Trophoblast cell (in vitro differentiated cells and primary cell): ENCODE measurements around the gene U2AF1L4.

Experiments
- DNase-seq, 2 donors: peaks; one replicate each; pipeline ENCODE4 v3.0.0-alpha.2; 2016
- H2AFZ ChIP-seq: 2 replicates; pipeline ENCODE4 v1.6.1; 2013; ENCODE audit warnings: low read length, moderate library complexity, mild to moderate bottlenecking; ENCODE audit not compliant: insufficient read depth, poor library complexity
- H2AK5ac ChIP-seq: 2 replicates; pipeline ENCODE4 v1.6.1; 2013; ENCODE audit warnings: mild to moderate bottlenecking, low read length
- H2BK120ac ChIP-seq: 2 replicates; pipeline ENCODE4 v1.6.1; 2013; ENCODE audit warnings: low read length, mild to moderate bottlenecking, moderate library complexity; ENCODE audit not compliant: insufficient read depth, poor library complexity
- H2BK12ac ChIP-seq: 2 replicates; pipeline ENCODE4 v1.6.1; 2013; ENCODE audit warnings: mild to moderate bottlenecking, low read length, moderate library complexity
- H2BK5ac ChIP-seq: 2 replicates; pipeline ENCODE4 v1.6.1; 2013; ENCODE audit warnings: low read length, low read depth, moderate library complexity, mild to moderate bottlenecking; ENCODE audit not compliant: poor library complexity
- H3K14ac ChIP-seq: 2 replicates; pipeline ENCODE4 v1.6.1; 2013; ENCODE audit warnings: mild to moderate bottlenecking, low read length
- H3K18ac ChIP-seq: 2 replicates; pipeline ENCODE4 v1.6.1; 2013; ENCODE audit warnings: mild to moderate bottlenecking, low read length
- H3K23ac ChIP-seq: 2 replicates; pipeline ENCODE4 v1.6.1; 2013; ENCODE audit warnings: low read length
- H3K27ac ChIP-seq: 2 replicates; pipeline ENCODE4 v1.5.1; 2013; ENCODE audit warnings: low read depth, mild to moderate bottlenecking, inconsistent platforms, low read length, moderate library complexity
- H3K27me3 ChIP-seq: 2 replicates; pipeline ENCODE4 v1.6.1; 2013; ENCODE audit warnings: inconsistent platforms, mild to moderate bottlenecking, low read length, moderate library complexity; ENCODE audit not compliant: insufficient read depth
- H3K36me3 ChIP-seq, 2 experiments: 1 replicate in 1 of 2; 2 replicates in 1 of 2; pipeline ENCODE4 v1.6.1; 2013; ENCODE audit warnings: low read length in 2 of 2, mild to moderate bottlenecking in 2 of 2, moderate library complexity in 1 of 2; ENCODE audit not compliant: insufficient read depth in 2 of 2, control insufficient read depth in 1 of 2
- H3K4ac ChIP-seq: 2 replicates; pipeline ENCODE4 v1.6.1; 2013; ENCODE audit warnings: low read depth, mild to moderate bottlenecking, low read length, moderate library complexity
- H3K4me1 ChIP-seq, 2 experiments: 1 replicate in 1 of 2; 2 replicates in 1 of 2; pipeline ENCODE4 v1.6.1; 2013; ENCODE audit warnings: low read length in 2 of 2, mild to moderate bottlenecking in 2 of 2, moderate library complexity in 1 of 2; ENCODE audit not compliant: insufficient read depth in 2 of 2, control insufficient read depth in 1 of 2
- H3K4me2 ChIP-seq: 2 replicates; pipeline ENCODE4 v1.6.1; 2013; ENCODE audit warnings: inconsistent platforms, mild to moderate bottlenecking, low read length, moderate library complexity
- H3K4me3 ChIP-seq: 2 replicates; pipeline ENCODE4 v1.5.1; 2013; ENCODE audit warnings: mild to moderate bottlenecking, low read depth, low read length, inconsistent platforms
- H3K79me1 ChIP-seq: one replicate; pipeline ENCODE4 v1.6.1; 2013; ENCODE audit warnings: low read length
- H3K79me2 ChIP-seq: 2 replicates; pipeline ENCODE4 v1.6.1; 2013; ENCODE audit warnings: low read length, mild to moderate bottlenecking; ENCODE audit not compliant: control insufficient read depth, insufficient read depth, poor library complexity
- H3K9ac ChIP-seq: 2 replicates; pipeline ENCODE4 v1.6.1; 2013; ENCODE audit warnings: mild to moderate bottlenecking, low read length
- H3K9me3 ChIP-seq: 2 replicates; pipeline ENCODE4 v1.6.1; 2013; ENCODE audit warnings: low read depth, mild to moderate bottlenecking, control low read depth, inconsistent platforms, low read length; ENCODE audit not compliant: insufficient read depth
- H4K12ac ChIP-seq: 2 replicates; pipeline ENCODE4 v1.6.1; 2013; ENCODE audit warnings: low read depth, mild to moderate bottlenecking, low read length, moderate library complexity
- H4K8ac ChIP-seq: 2 replicates; pipeline ENCODE4 v1.6.1; 2013; ENCODE audit warnings: low read depth, mild to moderate bottlenecking, low read length, moderate library complexity
- H4K91ac ChIP-seq: one replicate; pipeline ENCODE4 v1.6.1; 2013; ENCODE audit warnings: low read depth, mild to moderate bottlenecking, low read length, moderate library complexity
- WGBS: extraction: QIAGEN DNeasy Blood & Tissue Kit; methylation state at CpG from one replicate; pipeline ENCODE4 v1.1.7; 2013; ENCODE audit warnings: missing lambda C conversion rate; ENCODE audit not compliant: insufficient read length, insufficient coverage; ENCODE audit errors: extremely low coverage; 5-methylcytosine and 5-hydroxymethylcytosine counted together

Gene U2AF1L4

DNA sequence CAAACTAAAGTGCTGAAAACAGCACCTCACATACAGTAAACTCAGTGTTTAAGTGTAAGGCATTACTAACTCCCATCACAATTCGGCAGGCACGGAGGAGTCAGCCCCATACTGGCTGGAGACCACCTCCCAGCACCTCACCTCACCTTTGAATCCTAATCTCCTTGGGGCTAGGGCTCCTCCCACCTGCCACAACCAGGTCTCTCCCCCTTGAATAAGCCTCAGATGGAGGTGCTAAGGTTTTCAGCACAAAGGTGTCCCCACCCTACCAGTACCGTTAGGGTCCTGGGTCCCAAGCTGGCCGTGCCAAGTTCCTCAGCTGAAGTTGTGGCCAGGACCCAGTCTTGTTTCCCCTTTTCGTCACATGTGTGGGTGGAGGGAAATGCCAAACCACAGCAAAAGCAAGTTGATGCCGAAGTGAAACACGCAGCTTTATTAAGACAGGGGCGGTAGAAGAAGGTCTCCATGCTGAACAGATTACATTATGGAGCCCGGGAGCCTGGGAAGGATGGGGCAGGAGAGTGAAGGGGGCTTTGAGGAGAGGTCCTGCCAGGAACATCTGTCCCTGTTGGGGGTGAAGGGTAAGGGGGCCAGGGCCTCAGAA is 3.0 kb downstream of the U2AF1L4 start, which contains the start of gene IGFLR1:
Gene IGFLR1 (minus strand): TSS at position 332 of the 604 bp plus-strand sequence. CDS start 1,272 bp downstream, outside the sequence.
- no CpG with 5 or more reads among the region's 9 CpGs for WGBS

DNA sequence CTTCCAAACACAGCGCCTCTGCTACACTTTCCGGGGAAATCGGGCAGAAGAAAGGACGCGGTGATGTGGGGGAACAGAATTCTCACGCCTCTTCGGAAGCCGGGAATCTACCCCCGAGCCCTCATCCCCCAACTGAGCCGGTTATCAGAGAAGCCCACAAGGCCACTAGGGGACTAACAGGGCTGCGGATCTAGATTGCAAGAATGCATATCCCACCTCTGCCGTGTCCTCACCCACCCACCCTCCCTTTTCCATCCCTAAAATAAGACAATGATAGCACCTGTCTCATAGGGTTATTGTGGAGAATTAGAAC is 4.1 kb downstream of the U2AF1L4 start:
- H3K4me1 ChIP-seq = peaks cover 9 to 15% of the 10 kb centered on the region in 2 experiments
- H4K8ac ChIP-seq = peak overlapping the region; percentile 83
- H3K4me3 ChIP-seq = peak overlapping the region; percentile 68
- no peak overlapping the region for H2AK5ac ChIP-seq
- H3K36me3 ChIP-seq = peaks cover 32 to 34% of the 10 kb centered on the region in 2 experiments
- no peak overlapping the region for H2BK120ac ChIP-seq
- no peak for DNase-seq
- H4K12ac ChIP-seq = no peak overlapping the region
- peaks cover 3% of the 10 kb centered on the region for H3K9me3 ChIP-seq
- peak overlapping the region; percentile 18 for H2AFZ ChIP-seq
- WGBS = no CpG with 5 or more reads among the region's 12 CpGs
- H3K14ac ChIP-seq = peak overlapping the region; percentile 26
- peak overlapping the region; percentile 90 for H3K4me2 ChIP-seq
- H2BK12ac ChIP-seq = no peak overlapping the region
- H3K79me1 ChIP-seq = peaks cover 6% of the 10 kb centered on the region
- peaks cover 3% of the 10 kb centered on the region for H3K79me2 ChIP-seq
- no peak overlapping the region for H3K23ac ChIP-seq
- H3K9ac ChIP-seq = peak overlapping the region; percentile 11
- no peak overlapping the region for H2BK5ac ChIP-seq
- H3K27ac ChIP-seq = peak overlapping the region; percentile 87
- no peaks in the 10 kb centered on the region for H3K27me3 ChIP-seq
- H4K91ac ChIP-seq = peak overlapping the region; percentile 29
- H3K4ac ChIP-seq = no peak overlapping the region
- H3K18ac ChIP-seq = no peak overlapping the region

More for the DNA sequence above, 3.0 kb downstream of the U2AF1L4 start, which contains the start of gene IGFLR1:
- no peak within 1 kb of the TSS for H2AK5ac ChIP-seq
- H3K27me3 ChIP-seq = no peaks in the 10 kb centered on the region
- H4K91ac ChIP-seq = no peak within 1 kb of the TSS
- H2BK5ac ChIP-seq = no peak within 1 kb of the TSS
- peaks cover 3% of the 10 kb centered on the region for H3K9me3 ChIP-seq
- H4K12ac ChIP-seq = no peak within 1 kb of the TSS
- H3K4me2 ChIP-seq = peak within 1 kb of the TSS; percentile 90
- no peak within 1 kb of the TSS for H3K23ac ChIP-seq
- H3K36me3 ChIP-seq = peaks cover 22 to 23% of the 10 kb centered on the region in 2 experiments
- no peak within 1 kb of the TSS for H3K9ac ChIP-seq
- no peak within 1 kb of the TSS for H3K18ac ChIP-seq
- H2BK12ac ChIP-seq = no peak within 1 kb of the TSS
- H2BK120ac ChIP-seq = no peak within 1 kb of the TSS
- no peak within 1 kb of the TSS for H3K14ac ChIP-seq
- H3K27ac ChIP-seq = no peak within 1 kb of the TSS
- peaks cover 3% of the 10 kb centered on the region for H3K79me2 ChIP-seq
- DNase-seq = peak in 1 of 2 donors; percentile 14
- H3K4me3 ChIP-seq = no peak within 1 kb of the TSS
- no peak within 1 kb of the TSS for H3K4ac ChIP-seq
- H2AFZ ChIP-seq = no peak within 1 kb of the TSS
- H3K79me1 ChIP-seq = peaks cover 6% of the 10 kb centered on the region
- H4K8ac ChIP-seq = no peak within 1 kb of the TSS
- peaks cover 14 to 20% of the 10 kb centered on the region in 2 experiments for H3K4me1 ChIP-seq

DNA sequence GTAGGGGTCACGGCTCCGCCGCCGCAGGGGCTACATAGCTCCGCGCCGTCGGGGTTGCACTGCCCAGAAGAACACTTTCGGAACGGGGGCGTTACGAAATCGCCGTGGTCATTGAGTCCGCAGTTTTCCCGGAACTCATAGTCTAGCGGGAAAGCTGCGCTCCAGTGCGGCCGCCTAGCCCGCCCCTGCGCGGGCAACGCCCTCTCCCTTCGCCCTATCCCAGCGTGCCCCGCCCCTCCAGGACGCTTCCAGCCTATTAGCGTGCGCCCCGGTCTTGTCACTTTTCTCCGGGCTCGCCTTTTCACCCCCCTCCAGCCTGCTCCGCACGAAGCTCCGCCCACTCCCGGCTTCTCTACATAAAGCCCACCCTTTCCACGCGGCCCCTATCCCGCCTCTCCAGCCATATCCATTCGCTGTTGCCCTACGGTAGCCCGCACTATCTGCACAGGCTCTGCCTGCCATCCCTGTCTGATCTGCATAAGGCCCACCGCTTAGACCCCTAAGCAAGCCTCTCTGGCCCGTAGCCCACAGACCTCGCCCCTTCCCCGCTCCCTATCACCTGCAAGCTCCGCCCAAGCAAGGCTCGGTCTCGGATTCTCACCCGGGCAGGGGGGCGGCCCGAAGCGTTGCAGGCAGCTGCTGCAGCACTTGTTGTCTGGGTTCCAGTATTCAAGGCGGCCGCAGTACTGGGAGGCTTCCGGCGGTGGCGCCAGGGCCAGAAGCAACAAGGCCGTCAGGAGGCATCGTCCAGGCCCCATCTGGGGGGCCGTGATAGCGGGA is 4.6 kb downstream of the U2AF1L4 start:
- Histone ChIP-seq H4K91ac (peak overlapping the region; percentile 29), H3K9me3 (peaks cover 3% of the 10 kb centered on the region), H3K4me3 (peak overlapping the region; percentile 74), H2AK5ac (no peak overlapping the region), H3K4me1 (peaks cover 9 to 12% of the 10 kb centered on the region in 2 experiments), H3K4me2 (peak overlapping the region; percentile 95), H3K18ac (no peak overlapping the region), H2AFZ (peak overlapping the region; percentile 18), H2BK5ac (no peak overlapping the region), H4K12ac (no peak overlapping the region), H2BK12ac (no peak overlapping the region), H3K27ac (peak overlapping the region; percentile 87), H3K79me2 (no peaks in the 10 kb centered on the region), H3K4ac (no peak overlapping the region), H3K27me3 (no peaks in the 10 kb centered on the region), H3K14ac (peak overlapping the region; percentile 26), H3K79me1 (peaks cover 4% of the 10 kb centered on the region), H2BK120ac (no peak overlapping the region), H3K9ac (peak overlapping the region; percentile 74), H4K8ac (peak overlapping the region; percentile 83), H3K23ac (no peak overlapping the region), H3K36me3 (peaks cover 32 to 35% of the 10 kb centered on the region in 2 experiments)
- DNase-seq = peak; percentile 99
- WGBS = no CpG with 5 or more reads among the region's 63 CpGs

DNA sequence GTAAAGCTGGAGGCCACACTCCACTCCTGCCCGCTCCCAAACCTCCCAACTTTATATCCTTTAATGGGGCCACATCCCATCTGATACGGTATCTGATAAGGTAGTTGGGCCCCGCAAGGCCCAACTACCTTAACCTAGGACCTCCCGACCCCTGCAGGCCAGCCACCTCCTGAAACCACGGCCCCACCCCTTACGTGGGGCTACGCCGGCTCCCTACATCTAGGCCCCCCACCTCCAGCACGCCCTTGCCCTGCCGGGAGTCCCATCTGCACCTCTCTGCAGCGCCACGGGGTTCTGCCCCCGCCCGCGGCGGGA is 5.2 kb downstream of the U2AF1L4 start:
- no peak overlapping the region for H4K8ac ChIP-seq
- H2AFZ ChIP-seq = peak overlapping the region; percentile 18
- H3K4me2 ChIP-seq = peak overlapping the region; percentile 95
- no CpG with 5 or more reads among the region's 16 CpGs for WGBS
- H2BK120ac ChIP-seq = no peak overlapping the region
- DNase-seq = no peak
- H3K4me1 ChIP-seq = peaks cover 9 to 12% of the 10 kb centered on the region in 2 experiments
- no peak overlapping the region for H2AK5ac ChIP-seq
- H3K79me1 ChIP-seq = peaks cover 2% of the 10 kb centered on the region
- H3K4me3 ChIP-seq = peak overlapping the region; percentile 74
- H3K9ac ChIP-seq = peak overlapping the region; percentile 74
- H3K18ac ChIP-seq = no peak overlapping the region
- H3K4ac ChIP-seq = no peak overlapping the region
- H3K9me3 ChIP-seq = peaks cover 3% of the 10 kb centered on the region
- H3K14ac ChIP-seq = no peak overlapping the region
- H4K12ac ChIP-seq = no peak overlapping the region
- no peaks in the 10 kb centered on the region for H3K79me2 ChIP-seq
- no peaks in the 10 kb centered on the region for H3K27me3 ChIP-seq
- peaks cover 38 to 40% of the 10 kb centered on the region in 2 experiments for H3K36me3 ChIP-seq
- H4K91ac ChIP-seq = no peak overlapping the region
- no peak overlapping the region for H2BK5ac ChIP-seq
- H3K27ac ChIP-seq = peak overlapping the region; percentile 44
- H2BK12ac ChIP-seq = no peak overlapping the region
- no peak overlapping the region for H3K23ac ChIP-seq
